GM19238 (cell line): ENCODE measurements around the gene ARF3.
A peak's percentile ranks its signal among the peaks of the same experiment; 100 is the strongest.
"Not testable (repeated sequence)": the region's sequence is repeated elsewhere in the genome, so short reads cannot be mapped to it uniquely, and the experiment has no call there.

Experiments
- DNase-seq: peaks from one replicate; pipeline ENCODE4 v3.0.0; 2011; ENCODE audit warnings: low spot score; ENCODE audit not compliant: insufficient read length

ARF3 gene

DNA sequence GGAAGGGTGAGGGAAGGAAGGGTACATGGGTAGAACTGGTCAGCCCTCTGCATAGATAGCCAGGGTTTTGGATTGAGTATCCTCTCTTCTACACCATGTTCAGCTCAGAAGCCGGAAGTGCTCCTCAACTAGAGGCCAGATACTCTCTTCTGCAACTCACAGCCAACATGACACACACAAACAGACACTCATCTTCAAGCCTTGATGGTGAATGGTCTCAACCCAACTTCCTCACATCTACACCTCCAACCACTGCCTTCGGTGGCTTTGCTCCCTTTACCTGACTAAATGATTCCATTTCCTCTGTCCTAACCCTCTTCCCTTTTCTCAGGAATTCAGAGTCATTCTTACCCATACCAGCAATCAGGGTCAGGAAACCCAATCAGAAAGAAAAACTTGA lies 24.4 kb downstream of the ARF3 start:
- DNase-seq, result no peak

DNA sequence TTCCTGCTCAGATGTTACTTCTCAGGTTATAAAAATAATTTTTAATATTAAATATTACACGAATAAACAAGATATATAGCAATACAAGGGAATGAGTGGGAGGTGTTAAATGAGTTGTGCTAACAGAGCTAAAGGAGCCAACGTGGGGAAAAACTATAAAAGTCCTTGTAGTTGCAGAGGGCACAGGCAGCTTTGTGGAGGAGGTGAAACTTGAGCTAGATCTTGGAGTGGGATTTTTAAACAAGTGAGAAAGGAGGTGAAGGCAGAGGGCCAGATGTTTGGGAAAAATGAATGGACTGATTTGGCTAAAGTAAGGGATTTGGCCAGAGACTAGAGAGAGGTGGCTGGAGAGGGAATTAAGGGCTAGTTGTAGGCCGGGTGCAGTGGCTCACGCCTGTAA lies 26.8 kb downstream of the ARF3 start:
- DNase-seq, result no peak

DNA sequence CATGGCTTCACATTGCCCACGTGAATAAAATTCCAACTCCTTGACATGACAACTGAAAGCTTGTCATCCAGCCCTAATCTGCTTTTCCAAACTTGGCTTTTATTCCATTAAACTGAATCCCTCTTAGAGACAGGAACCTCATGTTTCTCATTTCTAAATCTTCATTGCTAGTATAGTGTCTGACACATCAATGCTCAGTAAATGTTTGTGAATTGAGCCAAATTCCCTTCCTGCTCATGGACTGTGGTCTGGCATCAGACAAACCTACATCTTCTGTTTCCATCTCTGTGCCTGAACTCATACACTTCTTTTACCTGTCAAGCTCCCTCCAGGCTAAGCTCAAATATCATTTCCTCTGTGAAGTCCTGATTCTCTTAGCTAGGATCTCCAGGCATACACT lies 27.7 kb downstream of the ARF3 start:
- DNase-seq, result no peak

DNA sequence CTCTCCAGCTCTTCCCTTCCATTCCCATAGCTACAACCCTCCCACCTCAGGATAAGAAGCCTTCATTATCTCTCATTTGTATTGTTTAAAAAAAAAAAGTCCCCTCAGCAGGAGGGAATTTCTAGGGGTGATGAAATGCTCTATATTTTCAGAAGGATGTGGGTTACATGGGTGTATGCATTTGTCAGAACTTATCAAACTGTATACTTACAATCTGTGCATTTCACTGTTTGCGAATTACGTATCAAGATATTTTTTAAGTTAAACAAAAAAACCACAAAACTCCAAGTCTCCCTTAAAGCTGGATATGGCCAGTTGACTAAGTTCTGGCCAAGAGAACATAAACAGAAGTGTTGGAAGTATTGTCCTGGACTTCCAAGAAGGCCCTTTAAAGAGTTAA lies 30.0 kb downstream of the ARF3 start:
- no peak for DNase-seq

DNA sequence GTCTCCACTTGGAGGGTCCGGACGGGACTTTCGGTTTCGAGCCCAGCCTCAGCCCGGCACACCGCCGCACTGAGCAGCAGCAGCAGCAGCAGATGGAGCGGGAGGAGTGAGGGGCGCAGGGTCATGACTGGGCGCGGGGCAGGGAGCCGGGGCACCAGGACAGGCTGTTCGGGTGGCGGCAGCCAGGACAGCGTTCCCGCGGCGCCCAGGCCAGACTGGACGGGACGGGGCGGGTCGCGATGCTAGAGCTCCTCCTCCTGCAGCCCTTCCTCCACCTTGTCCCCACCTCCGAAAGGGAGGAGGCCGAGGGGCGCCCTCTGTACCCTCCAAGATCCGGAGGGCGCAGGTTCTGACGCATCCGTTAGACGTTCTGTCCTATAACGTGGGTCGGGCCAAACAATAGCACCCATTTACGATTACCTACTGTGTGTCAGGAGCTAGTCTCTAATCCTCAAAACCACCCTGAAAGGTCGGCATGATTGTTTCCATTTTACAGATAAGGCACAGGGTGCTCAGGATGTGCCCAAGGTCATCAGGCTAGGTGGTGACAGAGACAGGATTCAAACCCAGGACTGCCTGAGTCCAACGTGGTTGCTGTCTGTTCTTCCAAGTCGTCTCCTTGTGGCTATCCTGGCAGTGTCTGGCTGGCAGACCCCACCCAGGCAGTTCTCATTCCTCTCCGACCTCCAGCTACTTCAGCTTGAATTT lies 31.8 kb downstream of the ARF3 start, which contains the start of gene FKBP11:
Gene FKBP11 (minus strand): TSS at position 189 of the 708 bp plus-strand sequence. CDS start 64 bp downstream, at position 125.
- peak; percentile 71 for DNase-seq

DNA sequence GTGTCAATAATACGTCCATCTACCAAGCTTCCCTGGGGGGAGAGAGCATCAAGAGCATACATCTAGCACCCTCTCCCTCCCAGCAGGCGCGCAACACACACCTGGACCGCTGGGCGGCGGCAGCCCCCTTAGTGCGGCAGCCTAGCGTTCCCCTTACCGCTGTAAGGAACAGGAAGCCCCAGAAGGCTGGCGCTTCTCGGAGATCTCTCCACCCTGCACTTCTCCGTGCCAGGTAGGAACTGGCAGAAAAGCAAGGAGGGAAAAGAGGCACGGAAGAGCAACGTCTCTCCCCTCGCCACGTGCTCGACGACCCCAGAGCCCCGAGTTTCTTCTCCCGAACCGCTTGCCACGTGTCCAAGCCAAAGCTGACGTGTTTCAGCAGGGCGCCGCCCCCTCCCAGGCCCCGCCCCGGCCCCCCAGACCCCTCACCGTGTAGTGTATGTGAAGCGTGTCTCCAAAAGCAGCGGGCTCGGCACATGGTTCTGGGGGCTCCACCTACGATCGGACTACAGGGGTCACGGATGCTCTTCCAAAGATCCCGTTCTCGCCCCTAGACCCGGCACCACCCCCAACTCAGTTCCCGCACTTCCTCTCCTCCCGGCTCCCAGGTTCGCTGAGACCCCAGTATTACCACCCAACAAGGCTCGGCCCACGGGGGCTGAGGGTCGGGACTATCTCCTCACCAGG lies 32.5 kb downstream of the ARF3 start:
- peak; percentile 84 for DNase-seq

DNA sequence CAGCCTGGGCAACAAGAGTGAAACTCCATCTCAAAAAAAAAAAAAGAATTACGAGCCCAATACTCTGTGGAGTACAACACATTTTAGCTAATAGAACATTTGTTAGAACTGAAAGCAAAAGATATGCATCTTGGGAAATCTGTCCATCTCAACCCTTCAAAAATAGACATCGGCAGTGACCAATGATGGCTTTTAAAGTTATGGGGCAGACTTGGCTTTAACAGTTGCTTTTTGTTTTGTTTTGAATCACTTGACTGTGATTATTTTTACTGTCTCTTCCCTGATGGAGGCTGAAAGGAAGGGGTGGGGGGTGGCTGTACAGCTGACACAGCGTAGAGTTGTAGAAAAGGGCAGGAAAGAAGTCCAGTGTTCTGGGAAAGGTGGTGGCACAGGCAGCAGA lies 34.2 kb downstream of the ARF3 start:
- DNase-seq, result no peak

DNA sequence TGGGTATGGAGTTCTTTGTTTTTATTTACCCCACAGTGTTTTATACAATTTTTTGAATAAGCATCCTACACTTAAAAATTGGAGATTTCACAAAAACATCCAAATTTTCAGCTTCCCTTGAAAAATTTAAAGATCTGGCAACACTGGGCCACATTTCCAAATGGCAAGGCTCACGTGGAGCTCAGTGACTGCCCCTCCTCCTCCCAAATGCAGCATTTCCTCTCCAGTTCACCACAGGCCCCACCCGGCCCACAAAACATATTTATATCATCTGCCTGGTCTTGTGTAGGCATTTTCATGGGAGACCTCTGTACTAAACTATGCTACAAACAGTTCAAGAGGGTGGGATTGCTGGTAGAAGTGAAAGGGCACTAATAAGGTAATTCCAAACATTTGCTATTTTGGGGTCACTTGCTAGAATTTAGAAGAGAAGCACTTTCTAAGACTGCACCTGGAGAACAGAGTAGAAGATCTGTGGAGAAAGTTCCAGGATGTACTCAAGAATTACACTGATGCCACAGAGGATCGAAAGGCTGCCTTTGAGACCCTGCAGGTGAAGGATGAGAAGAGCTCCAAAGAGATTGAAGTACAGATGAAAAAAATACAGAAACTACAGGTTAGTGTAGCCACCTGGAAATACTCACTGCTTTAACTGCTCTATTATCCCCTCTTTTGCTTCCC lies 39.3 kb downstream of the ARF3 start:
- DNase-seq, result no peak

DNA sequence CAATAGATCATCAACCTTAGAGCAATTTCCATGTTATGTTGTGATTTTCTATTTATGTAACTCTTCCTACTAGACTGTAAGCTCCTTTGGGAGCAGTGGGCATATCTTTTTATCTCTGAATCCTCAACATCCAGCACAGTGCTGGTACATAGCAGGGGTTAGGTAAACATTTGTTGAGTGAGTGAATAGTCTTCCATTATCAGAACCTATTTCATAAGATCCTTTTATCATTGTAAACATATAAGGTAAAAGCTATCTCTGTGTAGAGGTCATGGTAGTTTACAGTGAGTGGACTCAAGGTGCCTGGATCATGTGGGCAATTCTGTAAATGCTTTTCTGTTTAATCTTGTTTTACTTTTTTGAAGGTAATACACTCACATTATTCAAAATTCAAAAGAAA lies 47.1 kb downstream of the ARF3 start:
- DNase-seq, result no peak

DNA sequence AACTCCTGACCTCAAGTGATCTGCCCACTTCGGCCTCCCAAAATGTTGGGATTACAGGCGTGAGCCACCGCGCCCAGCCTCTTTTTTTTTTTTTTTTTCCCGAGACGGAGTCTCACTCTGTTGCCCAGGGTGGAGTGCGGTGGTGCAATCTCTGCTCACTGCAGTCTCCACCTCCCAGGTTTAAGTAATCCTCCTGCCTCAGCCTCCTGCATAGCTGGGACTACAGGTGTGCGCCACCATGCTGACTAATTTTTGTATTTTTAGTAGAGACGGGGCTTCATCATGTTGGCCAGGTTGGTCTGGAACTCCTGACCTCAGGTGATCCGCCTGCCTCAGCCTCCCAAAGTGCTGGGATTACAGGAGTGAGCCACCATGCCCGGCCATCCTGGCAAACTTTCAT lies 47.6 kb downstream of the ARF3 start:
- DNase-seq, result not testable (repeated sequence)

DNA sequence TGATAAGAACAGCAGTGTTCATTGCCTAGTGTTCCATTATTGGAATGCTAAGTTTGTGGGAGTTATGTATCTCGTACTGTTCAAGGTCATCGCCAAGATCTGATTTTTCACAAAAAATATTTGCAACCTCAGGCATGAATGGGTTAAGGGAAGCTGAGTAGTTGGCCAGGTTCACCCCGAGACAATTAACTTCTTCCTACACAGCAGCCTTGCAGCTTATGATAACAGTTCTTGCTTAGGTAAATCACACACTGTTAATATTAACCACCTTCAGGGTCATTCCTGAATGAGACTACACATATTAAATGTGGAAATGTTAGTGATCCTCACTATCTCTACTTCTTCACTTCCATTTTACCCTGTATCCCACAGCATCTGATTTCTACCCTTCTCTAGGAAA lies 50.0 kb downstream of the ARF3 start:
- DNase-seq, result no peak

DNA sequence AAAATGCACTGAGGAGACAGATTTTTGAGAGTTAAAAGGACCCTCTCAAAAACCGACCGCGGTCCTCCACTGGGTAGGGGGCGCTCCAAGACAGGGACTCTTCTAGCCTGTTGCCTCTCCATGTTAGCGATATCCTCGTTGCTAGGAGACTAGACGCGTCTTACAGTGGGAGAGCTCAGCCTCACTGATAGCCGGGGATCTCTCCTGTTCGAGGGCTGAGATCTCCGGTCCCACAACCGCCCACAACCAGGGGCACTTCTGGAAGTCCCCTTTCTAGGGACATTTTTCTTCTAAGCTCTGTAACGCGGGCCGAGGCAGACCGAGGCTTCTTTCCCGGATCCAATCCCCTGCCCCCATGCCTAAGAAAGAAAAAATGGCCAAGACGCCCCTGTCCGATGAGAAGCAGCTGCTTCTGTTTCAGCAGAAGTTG lies 53.3 kb downstream of the ARF3 start:
- DNase-seq, result peak; percentile 61

DNA sequence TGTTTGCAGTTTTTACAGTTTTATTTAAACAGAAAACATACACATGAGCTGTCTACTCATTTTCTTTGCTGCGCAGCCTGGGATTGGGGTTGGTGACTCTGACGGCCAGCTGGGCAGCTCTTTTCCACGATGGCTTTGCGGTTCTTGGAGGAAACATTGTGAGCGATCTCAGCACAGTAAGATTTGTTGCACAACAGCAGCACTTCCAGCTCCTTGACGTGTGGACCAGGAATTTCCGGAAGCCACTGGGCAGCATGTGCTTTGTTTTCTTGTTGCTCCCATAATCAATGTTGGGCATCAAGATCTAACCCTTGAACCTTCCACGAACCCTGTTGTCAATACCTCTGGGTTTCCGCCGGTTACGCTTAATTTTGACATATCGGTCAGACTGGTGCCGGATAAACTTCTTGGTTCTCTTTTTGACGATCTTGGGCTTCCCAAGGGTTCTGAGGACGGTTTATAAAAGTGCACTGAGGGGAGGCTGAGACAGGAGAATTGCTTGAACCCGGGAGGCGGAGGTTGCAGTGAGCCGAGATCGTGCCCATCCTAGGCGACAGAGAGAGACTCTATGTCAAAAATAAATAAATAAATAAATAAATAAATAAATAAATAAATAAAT lies 53.8 kb downstream of the ARF3 start:
- no peak for DNase-seq

DNA sequence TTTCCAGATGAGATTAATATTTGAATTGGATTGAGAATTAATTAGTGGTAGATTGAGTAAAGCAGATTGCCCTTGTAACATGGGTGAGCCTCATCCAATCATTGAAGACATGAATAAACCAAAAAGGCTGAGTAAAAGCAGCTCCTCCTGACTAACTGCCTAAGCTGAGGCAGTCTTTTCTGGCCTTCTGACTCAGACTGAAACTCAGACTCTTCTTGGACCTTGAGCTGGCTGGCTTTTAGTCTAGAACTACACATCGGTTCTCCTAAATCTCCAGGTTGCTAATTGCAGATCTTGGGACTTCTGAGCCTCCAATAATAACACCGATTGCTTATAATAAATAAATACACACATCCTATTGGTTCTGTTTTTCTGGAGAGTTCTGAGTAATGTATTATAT lies 56.0 kb downstream of the ARF3 start:
- peak; percentile 34 for DNase-seq

DNA sequence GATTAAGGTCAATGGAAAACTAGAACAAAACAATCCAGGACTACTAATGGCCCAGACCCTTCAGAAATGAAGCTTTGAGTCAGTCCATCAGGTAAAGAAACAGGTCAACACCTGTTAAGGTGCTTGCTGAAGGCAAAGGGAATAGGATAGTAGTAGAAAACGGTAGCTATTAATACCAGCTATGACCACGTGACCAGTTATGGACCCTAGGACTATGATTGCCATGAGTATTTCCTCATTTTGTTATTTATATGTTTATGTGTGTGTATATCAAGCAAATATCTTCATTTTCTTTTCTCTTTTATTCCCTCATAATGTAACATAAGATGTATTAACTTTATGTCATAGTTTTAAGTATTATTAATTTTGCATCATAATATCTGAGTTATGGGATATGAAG lies 57.6 kb downstream of the ARF3 start:
- DNase-seq, result no peak

DNA sequence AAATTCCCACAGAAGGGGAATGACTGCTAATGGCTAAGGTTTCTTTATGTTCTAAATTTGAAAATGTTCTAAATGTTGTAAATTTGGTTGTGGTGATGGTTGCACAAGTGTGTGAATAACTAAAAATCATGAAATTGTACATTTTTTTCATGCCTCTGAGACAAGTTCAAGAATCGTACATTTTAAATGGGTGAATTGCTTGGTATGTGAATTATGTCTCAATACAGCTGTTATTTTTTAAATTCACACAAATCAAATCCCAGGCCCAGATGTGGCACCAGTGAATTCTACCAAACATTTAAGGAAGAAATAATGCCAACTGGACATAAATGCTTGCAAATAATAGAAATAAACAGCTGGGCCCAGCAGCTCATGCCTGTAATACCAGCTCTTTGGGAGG lies 63.0 kb downstream of the ARF3 start:
- no peak for DNase-seq

DNA sequence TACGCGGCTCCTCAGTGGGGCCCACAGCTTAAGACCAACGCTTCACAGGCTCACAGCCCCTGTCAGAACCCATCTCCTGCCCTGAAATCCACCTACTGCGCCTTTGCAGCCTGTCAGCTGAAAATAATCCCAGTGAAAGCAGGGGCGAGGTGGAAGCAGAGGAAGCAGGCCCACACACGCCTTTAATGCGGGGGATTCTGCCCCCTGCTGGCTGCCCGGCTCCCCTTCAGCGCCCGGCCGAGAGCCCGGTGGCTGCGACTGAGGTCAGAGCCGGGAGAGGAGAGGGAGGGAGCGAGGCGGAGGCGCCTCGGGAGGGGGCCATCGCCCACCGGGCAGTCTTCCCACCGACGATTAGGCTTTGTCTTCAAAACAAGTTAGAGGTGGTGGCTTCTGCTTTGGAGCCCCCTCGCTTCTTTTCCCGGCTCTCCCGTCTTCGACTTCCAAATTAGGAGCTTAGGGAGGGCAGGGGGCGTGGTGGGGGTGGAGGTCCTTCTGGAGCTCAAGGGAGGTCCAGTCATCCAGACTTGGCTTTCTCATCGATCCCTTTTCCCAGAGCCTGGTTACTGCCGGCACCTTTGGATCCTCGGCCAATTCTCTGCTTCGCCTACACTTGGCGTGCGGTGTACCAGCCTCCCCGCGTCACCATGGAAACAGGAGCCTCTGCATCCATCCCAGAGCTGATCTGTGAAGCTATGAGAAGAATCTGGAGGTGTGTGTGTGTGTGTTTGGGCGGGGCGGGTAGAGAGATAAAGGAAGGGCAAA lies 66.4 kb downstream of the ARF3 start:
- DNase-seq, result peak; percentile 58

DNA sequence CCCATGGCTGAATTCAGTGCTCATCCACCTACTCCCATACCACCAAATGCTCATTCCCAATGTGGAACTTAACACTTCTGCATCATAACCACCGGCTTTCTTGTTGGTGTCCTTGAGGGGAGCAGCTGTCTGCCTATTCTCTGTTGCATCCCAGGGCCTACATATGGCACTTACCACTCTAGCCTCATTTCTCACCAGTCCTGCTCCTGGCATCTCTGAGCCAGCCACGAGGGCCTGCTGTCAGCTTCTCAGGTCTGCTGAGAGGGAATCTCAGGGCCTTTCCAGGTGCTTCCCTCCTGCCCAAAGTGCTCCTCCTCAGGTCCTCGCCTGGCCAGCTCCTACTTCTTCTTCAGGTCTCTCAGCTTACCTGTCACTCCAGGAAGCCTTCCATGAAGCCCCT lies 67.6 kb downstream of the ARF3 start:
- no peak for DNase-seq
